ENCODE data around the gene PCDHB9. TPM values are rescaled to one million over a fixed set of nuclear protein-coding genes. Genes with fewer than 3 reads are reported as not detected.

The PCDHB9 gene
- total RNA-seq, 1 experiment from 2014 or later = 0.07 TPM

GRCh38 chr5:141236516-141237313, 49.8 kb downstream of the PCDHB9 start:
- no TSS peak for BruUV-seq (replicated peaks)
- TF ChIP-seq TCF7L2 (IDR thresholded peaks at IDR 0.05; ENCODE audit: borderline replicate concordance, extremely low read depth, insufficient read depth, insufficient read length) = no peak
- no peak for TF ChIP-seq YY1 (IDR thresholded peaks at IDR 0.05; ENCODE audit: extremely low read depth, insufficient replicate concordance, low read depth, low read length)
- TF ChIP-seq JUND (IDR thresholded peaks at IDR 0.05) = no peak
- no peak for TF ChIP-seq ZNF274 (IDR thresholded peaks at IDR 0.05; ENCODE audit: low read depth, low read length)
- TF ChIP-seq SRF (IDR thresholded peaks at IDR 0.05; ENCODE audit: low read depth) = no peak
- no peak for TF ChIP-seq REST (IDR thresholded peaks at IDR 0.05; ENCODE audit: low read depth)
- TF ChIP-seq ZBTB33 (IDR thresholded peaks at IDR 0.05; ENCODE audit: extremely low read depth, insufficient replicate concordance, low read length) = no peak
- no peak for TF ChIP-seq EZH2 (IDR thresholded peaks at IDR 0.05)
- TF ChIP-seq EGR1 (IDR thresholded peaks at IDR 0.05; ENCODE audit: low read depth) = no peak
- TF ChIP-seq CBX3 (IDR thresholded peaks at IDR 0.05; ENCODE audit: low read depth) = no peak
- no peak for TF ChIP-seq CTCF (IDR thresholded peaks at IDR 0.05 in 2 of 3, conservative IDR thresholded peaks at IDR 0.05 in 1 of 3; ENCODE audit: borderline replicate concordance in 1 of 3, insufficient read depth in 1 of 3, low read depth in 2 of 3, low read length in 2 of 3)
- TF ChIP-seq EZH2phosphoT487 (IDR thresholded peaks at IDR 0.05; ENCODE audit: borderline replicate concordance) = no peak
- no peak for TF ChIP-seq SIN3A (IDR thresholded peaks at IDR 0.05; ENCODE audit: low read depth)
- TF ChIP-seq ZFX (IDR thresholded peaks at IDR 0.05) = no peak
- TF ChIP-seq POLR2A (IDR thresholded peaks at IDR 0.05; ENCODE audit: borderline replicate concordance, extremely low read depth, insufficient read depth, insufficient read length) = no peak
- no peak for TF ChIP-seq RAD21 (IDR thresholded peaks at IDR 0.05; ENCODE audit: low read depth)
- TF ChIP-seq ATF3 (IDR thresholded peaks at IDR 0.05) = no peak
- TF ChIP-seq CEBPB (IDR thresholded peaks at IDR 0.05; ENCODE audit: low read depth) = no peak
- Histone ChIP-seq H3K9ac (ENCODE audit: low read length) (no peak overlapping the region), H3K27me3 (ENCODE audit: insufficient read depth, low read length) (no peaks in the 10 kb centered on the region), H3K9me2 (ENCODE audit: insufficient read depth) (no peaks in the 10 kb centered on the region), H3K4me3 (replicated peaks in 1 of 2; ENCODE audit: low read depth in 1 of 2, low read length in 2 of 2) (no peak overlapping the region), H3K4me1 (ENCODE audit: control insufficient read depth in 1 of 2, insufficient read depth in 2 of 2, low read length in 2 of 2) (no peaks in the 10 kb centered on the region), H3K4me2 (ENCODE audit: low read length) (no peak overlapping the region), H2AFZ (ENCODE audit: low read depth, low read length, poor library complexity, severe bottlenecking) (no peak overlapping the region), H3K27ac (ENCODE audit: low read depth, low read length) (no peak overlapping the region), H3K9me3 (ENCODE audit: control insufficient read depth in 1 of 2, insufficient read depth in 1 of 2, low read depth in 1 of 2, low read length in 2 of 2) (peaks cover 0 to 6% of the 10 kb centered on the region in 2 experiments; a peak in 2 of 4 replicates), H3K36me3 (ENCODE audit: control insufficient read depth in 1 of 2, insufficient read depth in 2 of 2, low read length in 2 of 2) (no peaks in the 10 kb centered on the region), H4K20me1 (ENCODE audit: insufficient read depth) (no peaks in the 10 kb centered on the region), H3K79me2 (ENCODE audit: insufficient read depth, low read length) (no peaks in the 10 kb centered on the region)
- intact Hi-C loops (cut with micrococcal nuclease) = no loop called here
- ChIA-PET RAD21 (ENCODE audit: low non-redundant PET in 1 of 2, low total read pairs in 2 of 2, uncharacterized antibody in 2 of 2, unreplicated experiment in 2 of 2) (no interaction called here), POLR2A (no interaction called here), CTCF (no interaction called here)
- ATAC-seq (no peak), DNase-seq (ENCODE audit: low read depth, low spot score) (no peak)
